Measurements from ENCODE around the gene CD81. TPM values are rescaled to one million over a fixed set of nuclear protein-coding genes. Genes with fewer than 3 reads are reported as not detected.

Gene CD81
- total and polyA plus RNA-seq, 9 of the 15 experiments (the other 6 are each of a cell fraction or from before 2014, with no cell fraction given) = 2.4 to 189 (median 61.7) TPM

DNA sequence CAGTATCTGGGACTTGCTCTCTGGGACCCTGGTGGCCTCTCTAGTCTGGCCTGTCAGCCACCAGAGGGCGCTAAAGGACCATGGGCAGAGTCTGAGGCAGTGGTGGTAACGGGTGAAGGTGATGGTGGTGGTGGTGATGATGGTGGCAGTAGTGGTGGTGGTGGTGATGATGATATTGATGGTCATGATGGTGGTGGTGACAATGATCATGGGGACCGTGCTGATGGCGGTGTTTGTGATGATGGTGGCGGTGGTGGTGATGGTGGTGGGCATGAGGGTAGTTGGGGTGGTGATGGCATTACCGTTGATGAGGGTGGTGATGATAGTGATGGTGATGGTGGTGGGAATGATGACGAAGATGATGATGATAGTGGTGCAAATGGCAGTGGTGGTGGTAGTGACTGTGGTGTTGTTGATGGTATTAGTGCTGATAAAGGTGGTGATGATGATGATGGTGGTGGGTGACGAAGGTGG lies 51.2 kb downstream of the CD81 start (continued):
- TF ChIP-seq, protein P1, sequence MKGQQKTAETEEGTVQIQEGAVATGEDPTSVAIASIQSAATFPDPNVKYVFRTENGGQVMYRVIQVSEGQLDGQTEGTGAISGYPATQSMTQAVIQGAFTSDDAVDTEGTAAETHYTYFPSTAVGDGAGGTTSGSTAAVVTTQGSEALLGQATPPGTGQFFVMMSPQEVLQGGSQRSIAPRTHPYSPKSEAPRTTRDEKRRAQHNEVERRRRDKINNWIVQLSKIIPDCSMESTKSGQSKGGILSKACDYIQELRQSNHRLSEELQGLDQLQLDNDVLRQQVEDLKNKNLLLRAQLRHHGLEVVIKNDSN (CRISPR knock-in tag; IDR thresholded peaks at IDR 0.05) = no peak
- TF ChIP-seq C11orf30 (IDR thresholded peaks at IDR 0.05; ENCODE audit: low read depth) = no peak
- TF ChIP-seq ETV1 (tag; conservative IDR thresholded peaks at IDR 0.05; ENCODE audit: low read depth) = no peak
- TF ChIP-seq ZC3H4 (CRISPR knock-in tag; IDR thresholded peaks at IDR 0.05; ENCODE audit: borderline replicate concordance) = no peak
- no peak for TF ChIP-seq BDP1 (IDR thresholded peaks at IDR 0.05; ENCODE audit: insufficient read depth, insufficient read length)
- TF ChIP-seq SMARCA5 (IDR thresholded peaks at IDR 0.05) = peak; percentile 63; the same call in 1 of the 2 replicates
- TF ChIP-seq, protein P2, sequence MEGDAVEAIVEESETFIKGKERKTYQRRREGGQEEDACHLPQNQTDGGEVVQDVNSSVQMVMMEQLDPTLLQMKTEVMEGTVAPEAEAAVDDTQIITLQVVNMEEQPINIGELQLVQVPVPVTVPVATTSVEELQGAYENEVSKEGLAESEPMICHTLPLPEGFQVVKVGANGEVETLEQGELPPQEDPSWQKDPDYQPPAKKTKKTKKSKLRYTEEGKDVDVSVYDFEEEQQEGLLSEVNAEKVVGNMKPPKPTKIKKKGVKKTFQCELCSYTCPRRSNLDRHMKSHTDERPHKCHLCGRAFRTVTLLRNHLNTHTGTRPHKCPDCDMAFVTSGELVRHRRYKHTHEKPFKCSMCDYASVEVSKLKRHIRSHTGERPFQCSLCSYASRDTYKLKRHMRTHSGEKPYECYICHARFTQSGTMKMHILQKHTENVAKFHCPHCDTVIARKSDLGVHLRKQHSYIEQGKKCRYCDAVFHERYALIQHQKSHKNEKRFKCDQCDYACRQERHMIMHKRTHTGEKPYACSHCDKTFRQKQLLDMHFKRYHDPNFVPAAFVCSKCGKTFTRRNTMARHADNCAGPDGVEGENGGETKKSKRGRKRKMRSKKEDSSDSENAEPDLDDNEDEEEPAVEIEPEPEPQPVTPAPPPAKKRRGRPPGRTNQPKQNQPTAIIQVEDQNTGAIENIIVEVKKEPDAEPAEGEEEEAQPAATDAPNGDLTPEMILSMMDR (IDR thresholded peaks at IDR 0.05 in 2 of 3, conservative IDR thresholded peaks at IDR 0.05 in 1 of 3; ENCODE audit: insufficient read depth in 2 of 3, low read depth in 1 of 3, low read length in 3 of 3) = peak; percentile 90 to 94 (median 91)
- no peak for TF ChIP-seq XRCC3 (IDR thresholded peaks at IDR 0.05)
- peak; percentile 90 for TF ChIP-seq THRAP3 (IDR thresholded peaks at IDR 0.05; ENCODE audit: borderline replicate concordance)
- TF ChIP-seq ZNF431 (CRISPR knock-in tag; IDR thresholded peaks at IDR 0.05) = no peak
- TF ChIP-seq GABPA (tag; conservative IDR thresholded peaks at IDR 0.05; ENCODE audit: low read depth) = no peak
- TF ChIP-seq SRF (CRISPR knock-in tag; IDR thresholded peaks at IDR 0.05) = no peak
- TF ChIP-seq, protein P3, sequence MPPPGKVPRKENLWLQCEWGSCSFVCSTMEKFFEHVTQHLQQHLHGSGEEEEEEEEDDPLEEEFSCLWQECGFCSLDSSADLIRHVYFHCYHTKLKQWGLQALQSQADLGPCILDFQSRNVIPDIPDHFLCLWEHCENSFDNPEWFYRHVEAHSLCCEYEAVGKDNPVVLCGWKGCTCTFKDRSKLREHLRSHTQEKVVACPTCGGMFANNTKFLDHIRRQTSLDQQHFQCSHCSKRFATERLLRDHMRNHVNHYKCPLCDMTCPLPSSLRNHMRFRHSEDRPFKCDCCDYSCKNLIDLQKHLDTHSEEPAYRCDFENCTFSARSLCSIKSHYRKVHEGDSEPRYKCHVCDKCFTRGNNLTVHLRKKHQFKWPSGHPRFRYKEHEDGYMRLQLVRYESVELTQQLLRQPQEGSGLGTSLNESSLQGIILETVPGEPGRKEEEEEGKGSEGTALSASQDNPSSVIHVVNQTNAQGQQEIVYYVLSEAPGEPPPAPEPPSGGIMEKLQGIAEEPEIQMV (tag; conservative IDR thresholded peaks at IDR 0.05; ENCODE audit: low read depth) = no peak
- no peak for TF ChIP-seq XRCC4 (IDR thresholded peaks at IDR 0.05; ENCODE audit: extremely low read depth, insufficient read depth, insufficient read length)
- TF ChIP-seq, protein P4, sequence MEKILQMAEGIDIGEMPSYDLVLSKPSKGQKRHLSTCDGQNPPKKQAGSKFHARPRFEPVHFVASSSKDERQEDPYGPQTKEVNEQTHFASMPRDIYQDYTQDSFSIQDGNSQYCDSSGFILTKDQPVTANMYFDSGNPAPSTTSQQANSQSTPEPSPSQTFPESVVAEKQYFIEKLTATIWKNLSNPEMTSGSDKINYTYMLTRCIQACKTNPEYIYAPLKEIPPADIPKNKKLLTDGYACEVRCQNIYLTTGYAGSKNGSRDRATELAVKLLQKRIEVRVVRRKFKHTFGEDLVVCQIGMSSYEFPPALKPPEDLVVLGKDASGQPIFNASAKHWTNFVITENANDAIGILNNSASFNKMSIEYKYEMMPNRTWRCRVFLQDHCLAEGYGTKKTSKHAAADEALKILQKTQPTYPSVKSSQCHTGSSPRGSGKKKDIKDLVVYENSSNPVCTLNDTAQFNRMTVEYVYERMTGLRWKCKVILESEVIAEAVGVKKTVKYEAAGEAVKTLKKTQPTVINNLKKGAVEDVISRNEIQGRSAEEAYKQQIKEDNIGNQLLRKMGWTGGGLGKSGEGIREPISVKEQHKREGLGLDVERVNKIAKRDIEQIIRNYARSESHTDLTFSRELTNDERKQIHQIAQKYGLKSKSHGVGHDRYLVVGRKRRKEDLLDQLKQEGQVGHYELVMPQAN (IDR thresholded peaks at IDR 0.05; ENCODE audit: borderline replicate concordance) = peak; percentile 42; the same call in 1 of the 2 replicates
- TF ChIP-seq PPARD (CRISPR knock-in tag; IDR thresholded peaks at IDR 0.05) = no peak
- peak; percentile 98 for TF ChIP-seq ARID2 (IDR thresholded peaks at IDR 0.05)
- TF ChIP-seq, protein P5, sequence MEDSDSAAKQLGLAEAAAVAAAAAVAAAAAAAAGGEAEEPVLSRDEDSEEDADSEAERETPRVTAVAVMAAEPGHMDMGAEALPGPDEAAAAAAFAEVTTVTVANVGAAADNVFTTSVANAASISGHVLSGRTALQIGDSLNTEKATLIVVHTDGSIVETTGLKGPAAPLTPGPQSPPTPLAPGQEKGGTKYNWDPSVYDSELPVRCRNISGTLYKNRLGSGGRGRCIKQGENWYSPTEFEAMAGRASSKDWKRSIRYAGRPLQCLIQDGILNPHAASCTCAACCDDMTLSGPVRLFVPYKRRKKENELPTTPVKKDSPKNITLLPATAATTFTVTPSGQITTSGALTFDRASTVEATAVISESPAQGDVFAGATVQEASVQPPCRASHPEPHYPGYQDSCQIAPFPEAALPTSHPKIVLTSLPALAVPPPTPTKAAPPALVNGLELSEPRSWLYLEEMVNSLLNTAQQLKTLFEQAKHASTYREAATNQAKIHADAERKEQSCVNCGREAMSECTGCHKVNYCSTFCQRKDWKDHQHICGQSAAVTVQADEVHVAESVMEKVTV (CRISPR knock-in tag; IDR thresholded peaks at IDR 0.05) = peak; percentile 98
